Nephron progenitor cell (in vitro differentiated cells): ENCODE measurements around the gene BTD.

Source experiments
- DNase-seq: peaks from one replicate; pipeline ENCODE4 v3.0.0; 2021
- H3K27ac Mint-ChIP-seq: 2 replicates; pipeline ENCODE4 v1.8.0; 2021; ENCODE audit warnings: mild to moderate bottlenecking, moderate library complexity, mixed read lengths
- H3K27me3 Mint-ChIP-seq: 2 replicates; pipeline ENCODE4 v1.8.0; 2021; ENCODE audit warnings: mild to moderate bottlenecking, low read depth, mixed read lengths; ENCODE audit not compliant: poor library complexity
- H3K36me3 Mint-ChIP-seq: 2 replicates; pipeline ENCODE4 v1.8.0; 2021; ENCODE audit warnings: low read depth, mixed read lengths
- H3K4me1 Mint-ChIP-seq: 2 replicates; pipeline ENCODE4 v1.8.0; 2021; ENCODE audit warnings: mixed read lengths
- H3K4me3 Mint-ChIP-seq: 2 replicates; pipeline ENCODE4 v1.8.0; 2021; ENCODE audit warnings: mild to moderate bottlenecking, moderate library complexity, mixed read lengths
- H3K9me3 Mint-ChIP-seq: 2 replicates; pipeline ENCODE4 v1.8.0; 2021; ENCODE audit warnings: mild to moderate bottlenecking, moderate library complexity, mixed read lengths
- TF ChIP-seq, protein P1 (sequence below): fragments of 200-600 bp; sonication (generic); IDR thresholded peaks from 2 replicates; pipeline ENCODE4 v1.5.0; 2021; ENCODE audit warnings: antibody characterized with exemption

Gene BTD

DNA sequence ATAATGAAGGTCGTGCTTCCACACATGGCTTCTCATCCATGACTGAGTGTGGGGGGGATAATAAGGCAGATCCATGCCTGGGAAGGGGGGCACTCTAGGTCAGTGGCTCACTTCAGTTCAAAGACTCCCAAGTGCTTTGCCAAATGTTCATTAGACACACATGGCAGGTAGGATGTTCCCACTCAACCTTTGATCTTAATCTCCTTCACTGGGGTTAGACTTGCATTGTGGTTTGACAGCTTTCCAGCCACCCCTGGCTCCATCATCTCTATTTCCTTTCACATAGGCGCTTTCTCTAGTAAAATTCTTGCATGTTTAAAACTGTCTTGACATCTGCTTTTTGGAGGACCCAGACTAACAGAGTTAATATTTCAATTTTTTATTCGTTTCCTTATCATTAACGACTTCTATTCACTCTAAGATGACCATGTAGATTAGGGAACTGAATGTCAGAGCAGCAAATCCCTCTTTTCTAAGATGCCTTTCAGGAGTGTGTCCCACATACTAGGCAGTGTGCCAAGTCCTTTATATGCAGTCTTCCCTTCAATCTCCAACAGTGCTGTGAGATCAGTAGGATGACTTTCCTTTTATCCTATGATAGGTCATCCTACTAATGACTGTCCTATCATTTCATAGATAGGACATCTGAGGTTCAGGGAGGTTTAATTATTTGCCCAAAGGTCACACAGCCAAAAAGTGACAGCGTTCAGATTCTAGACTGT is 57.9 kb downstream of the BTD start:
- DNase-seq: no peak

DNA sequence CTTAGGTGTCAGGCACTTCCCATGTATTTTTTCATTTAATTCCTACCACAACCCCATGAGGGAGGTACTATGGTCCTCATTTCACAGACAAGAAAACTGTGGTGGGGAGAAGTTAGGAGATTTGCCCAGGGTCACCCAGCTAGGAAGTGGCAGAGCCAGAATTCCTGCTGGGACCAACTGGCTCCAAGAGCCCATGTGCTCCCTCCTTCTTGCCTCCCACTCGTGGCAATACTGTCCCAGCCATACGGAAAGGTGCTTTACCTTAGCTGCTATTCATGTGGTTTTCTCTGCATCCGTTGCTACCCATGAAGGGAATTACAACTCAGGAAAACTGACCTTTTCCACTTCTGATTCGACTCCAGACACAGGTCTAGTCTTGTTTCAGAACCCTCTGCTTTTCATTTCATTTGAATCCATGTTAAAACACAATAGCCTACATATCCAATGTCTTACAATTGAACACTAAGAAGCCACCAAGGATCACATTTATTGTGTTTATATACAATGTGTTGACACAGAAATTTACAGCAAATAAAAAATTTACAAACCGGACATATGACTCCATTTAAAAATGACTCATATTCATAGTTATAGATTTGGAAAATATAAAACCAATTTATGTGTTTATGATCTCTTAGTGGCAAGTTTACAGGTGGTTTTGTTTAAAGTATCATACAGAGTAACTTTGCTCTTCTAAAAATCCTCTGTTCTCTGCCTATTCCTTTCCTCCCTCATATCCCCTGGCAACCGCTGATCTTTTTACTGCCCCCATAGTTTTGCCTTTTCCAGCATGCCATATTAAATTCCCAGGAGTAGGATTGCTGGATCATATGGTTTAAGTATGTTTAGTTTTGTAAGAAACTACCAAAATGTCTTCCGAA is 58.8 kb downstream of the BTD start:
- Mint-ChIP-seq H3K36me3 (peaks cover 31% of the 10 kb centered on the region), H3K4me3 (no peak overlapping the region), H3K9me3 (peaks cover 54% of the 10 kb centered on the region), H3K27ac (no peak overlapping the region), H3K27me3 (no peaks in the 10 kb centered on the region), H3K4me1 (peaks cover 12% of the 10 kb centered on the region)
- no peak for DNase-seq
- TF ChIP-seq, protein P1, sequence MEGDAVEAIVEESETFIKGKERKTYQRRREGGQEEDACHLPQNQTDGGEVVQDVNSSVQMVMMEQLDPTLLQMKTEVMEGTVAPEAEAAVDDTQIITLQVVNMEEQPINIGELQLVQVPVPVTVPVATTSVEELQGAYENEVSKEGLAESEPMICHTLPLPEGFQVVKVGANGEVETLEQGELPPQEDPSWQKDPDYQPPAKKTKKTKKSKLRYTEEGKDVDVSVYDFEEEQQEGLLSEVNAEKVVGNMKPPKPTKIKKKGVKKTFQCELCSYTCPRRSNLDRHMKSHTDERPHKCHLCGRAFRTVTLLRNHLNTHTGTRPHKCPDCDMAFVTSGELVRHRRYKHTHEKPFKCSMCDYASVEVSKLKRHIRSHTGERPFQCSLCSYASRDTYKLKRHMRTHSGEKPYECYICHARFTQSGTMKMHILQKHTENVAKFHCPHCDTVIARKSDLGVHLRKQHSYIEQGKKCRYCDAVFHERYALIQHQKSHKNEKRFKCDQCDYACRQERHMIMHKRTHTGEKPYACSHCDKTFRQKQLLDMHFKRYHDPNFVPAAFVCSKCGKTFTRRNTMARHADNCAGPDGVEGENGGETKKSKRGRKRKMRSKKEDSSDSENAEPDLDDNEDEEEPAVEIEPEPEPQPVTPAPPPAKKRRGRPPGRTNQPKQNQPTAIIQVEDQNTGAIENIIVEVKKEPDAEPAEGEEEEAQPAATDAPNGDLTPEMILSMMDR: no peak

More for the DNA sequence above, 57.9 kb downstream of the BTD start:
- Mint-ChIP-seq H3K4me3 (no peak overlapping the region), H3K27me3 (no peaks in the 10 kb centered on the region), H3K4me1 (peaks cover 12% of the 10 kb centered on the region), H3K36me3 (peaks cover 24% of the 10 kb centered on the region), H3K9me3 (peaks cover 59% of the 10 kb centered on the region), H3K27ac (no peak overlapping the region)
- TF ChIP-seq, protein P1: no peak

DNA sequence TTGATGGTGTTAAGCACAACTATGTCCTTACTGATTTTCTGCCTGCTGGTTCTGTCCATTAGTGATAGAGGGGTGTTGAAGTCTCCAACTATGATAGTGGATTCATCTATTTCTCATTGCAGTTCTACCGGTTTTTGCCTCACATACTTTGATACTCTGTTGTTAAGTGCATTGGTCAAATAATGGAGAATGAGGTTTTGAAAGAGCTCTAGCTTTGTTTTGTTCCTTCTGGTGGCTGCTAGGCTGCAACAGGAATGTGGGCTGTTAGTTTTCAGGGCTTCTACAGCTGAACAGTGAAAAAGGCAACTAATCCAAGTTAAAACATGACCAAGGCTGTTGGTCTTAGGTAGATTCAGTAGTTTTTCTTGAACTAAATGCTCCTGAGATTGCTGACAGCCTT is 62.6 kb downstream of the BTD start:
- TF ChIP-seq, protein P1: no peak
- Mint-ChIP-seq H3K9me3 (peaks cover 27% of the 10 kb centered on the region), H3K36me3 (peaks cover 45% of the 10 kb centered on the region), H3K4me1 (peaks cover 6% of the 10 kb centered on the region), H3K27ac (no peak overlapping the region), H3K4me3 (no peak overlapping the region), H3K27me3 (no peaks in the 10 kb centered on the region)
- DNase-seq: no peak

DNA sequence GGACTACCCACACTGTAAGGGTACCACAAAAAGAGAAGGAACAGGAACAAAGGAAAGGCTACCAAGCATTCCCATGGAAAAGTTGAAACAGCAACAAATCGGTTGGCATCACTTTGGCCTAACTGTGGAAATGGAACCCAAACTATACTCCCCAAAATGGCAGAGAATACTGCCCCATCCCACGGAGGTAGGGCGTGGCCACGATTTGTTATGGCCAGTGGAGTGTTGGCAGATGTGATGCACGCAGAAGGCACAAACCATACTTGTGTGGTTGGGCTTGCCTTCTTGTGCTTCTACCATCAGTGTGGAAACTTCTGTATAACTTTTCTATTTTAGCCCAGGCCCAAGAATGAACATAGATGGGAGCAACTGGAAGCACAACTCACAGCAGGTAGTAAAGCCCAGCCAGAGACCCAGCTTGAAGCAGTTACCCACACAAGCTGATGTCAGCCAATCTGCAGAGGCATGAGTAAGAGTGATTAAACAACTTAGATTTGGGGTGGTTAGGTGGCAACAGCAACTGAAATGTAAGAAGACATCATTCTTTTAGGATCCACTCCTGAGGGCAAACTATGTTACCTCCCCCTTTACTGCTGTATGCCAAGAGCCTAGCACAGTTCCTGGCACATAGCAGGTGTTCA is 64.1 kb downstream of the BTD start:
- TF ChIP-seq, protein P1: no peak
- H3K4me1 Mint-ChIP-seq: no peaks in the 10 kb centered on the region
- no peak overlapping the region for H3K4me3 Mint-ChIP-seq
- no peak for DNase-seq
- no peak overlapping the region for H3K27ac Mint-ChIP-seq
- peaks cover 55% of the 10 kb centered on the region for H3K36me3 Mint-ChIP-seq
- no peaks in the 10 kb centered on the region for H3K27me3 Mint-ChIP-seq
- peaks cover 19% of the 10 kb centered on the region for H3K9me3 Mint-ChIP-seq

DNA sequence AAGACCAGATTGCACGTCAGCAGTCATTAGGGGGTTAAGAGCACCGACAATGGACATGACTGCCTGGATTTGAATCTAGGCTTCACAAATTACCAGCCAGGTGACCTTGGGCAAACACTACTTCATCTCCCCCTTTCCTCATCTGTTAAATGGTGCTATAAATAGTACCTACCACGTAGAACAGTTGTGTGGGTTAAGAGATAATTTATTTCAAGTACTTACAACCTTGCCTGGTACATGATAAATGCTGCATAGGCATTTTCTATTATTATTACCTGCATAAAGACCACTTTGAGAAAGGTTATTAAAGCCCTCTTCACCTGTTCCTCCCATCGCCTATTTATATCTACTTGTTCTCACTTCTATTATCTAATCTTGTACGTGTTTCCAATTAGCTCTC is 64.7 kb downstream of the BTD start:
- no peak overlapping the region for H3K4me3 Mint-ChIP-seq
- DNase-seq: no peak
- H3K9me3 Mint-ChIP-seq: peaks cover 16% of the 10 kb centered on the region
- H3K27ac Mint-ChIP-seq: no peak overlapping the region
- H3K27me3 Mint-ChIP-seq: no peaks in the 10 kb centered on the region
- H3K36me3 Mint-ChIP-seq: peaks cover 61% of the 10 kb centered on the region
- TF ChIP-seq, protein P1: no peak
- no peaks in the 10 kb centered on the region for H3K4me1 Mint-ChIP-seq
